B cell (primary cell): Measurements from ENCODE around the gene ING3. TPM values are rescaled to one million over a fixed set of nuclear protein-coding genes. Genes with fewer than 3 reads are reported as not detected.

Experiments used
- ATAC-seq: fragments of 200-7000 bp; cut with Tn5 transposase; one replicate; pipeline ENCODE4 v1.10.0; 2021; ENCODE audit warnings: low read depth, mild to moderate bottlenecking, moderate number of reproducible peaks, moderate library complexity
- CTCF ChIA-PET: fragments of 350-600 bp; sonication (Branson Sonifier 250); formaldehyde crosslinking; loops from one replicate; lab custom pipeline; 2021; ENCODE audit warnings: antibody characterized with exemption, inconsistent platforms; lab: Charles Lee
- POLR2A ChIA-PET: fragments of 350-600 bp; sonication (Branson Sonifier 250); formaldehyde crosslinking; loops from one replicate; lab custom pipeline; 2021; ENCODE audit warnings: antibody characterized with exemption; lab: Charles Lee
- DNase-seq: peaks from one replicate; pipeline ENCODE4 v3.0.0; 2013
- H2AFZ ChIP-seq: 2 replicates; pipeline ENCODE4 v1.6.1; 2012; ENCODE audit warnings: mild to moderate bottlenecking, low read depth, low read length; ENCODE audit not compliant: insufficient read depth, poor library complexity, severe bottlenecking
- H3K27ac ChIP-seq, 2 donors: 1 replicate in 1 of 2; 2 replicates in 1 of 2; pipeline ENCODE4 v1.5.1; 2012 to 2013; ENCODE audit warnings: low read length in 2 of 2, mild to moderate bottlenecking in 2 of 2, moderate library complexity in 1 of 2
- H3K27me3 ChIP-seq, 4 experiments: fragments of 200-600 bp in 1 of 4; sonication (generic) in 1 of 4; replicated peaks in 1 of 4; 1 replicate in 2 of 4; 2 replicates in 2 of 4; pipeline versions ENCODE4 v1.6.1 to v1.7.0; 2013 to 2016; ENCODE audit warnings: low read length in 3 of 4, mild to moderate bottlenecking in 2 of 4, mixed read lengths in 1 of 4, moderate library complexity in 1 of 4; ENCODE audit not compliant: insufficient read depth in 4 of 4, control insufficient read depth in 3 of 4; ENCODE audit errors: control extremely low read depth in 1 of 4
- H3K36me3 ChIP-seq, 2 experiments: replicated peaks in 1 of 2; 1 replicate in 1 of 2; 2 replicates in 1 of 2; pipeline versions ENCODE4 v1.6.1 to v1.7.1; 2013; ENCODE audit warnings: low read length in 1 of 2; ENCODE audit not compliant: insufficient read depth in 2 of 2, control insufficient read depth in 1 of 2; ENCODE audit errors: control extremely low read depth in 1 of 2, extremely low read depth in 1 of 2
- H3K4me1 ChIP-seq, 2 donors: fragments of 200-600 bp in 1 of 2; sonication (generic) in 1 of 2; 1 replicate in 1 of 2; 2 replicates in 1 of 2; pipeline versions ENCODE4 v1.5.1 to v1.6.1; 2013 to 2017; ENCODE audit warnings: low read length in 2 of 2; ENCODE audit not compliant: control insufficient read depth in 2 of 2, insufficient read depth in 2 of 2
- H3K4me2 ChIP-seq: replicated peaks from 2 replicates; pipeline ENCODE3; 2012; ENCODE audit warnings: mild to moderate bottlenecking, low read depth, low read length; ENCODE audit not compliant: poor library complexity, severe bottlenecking
- H3K4me3 ChIP-seq, 5 experiments: fragments of 200-600 bp in 1 of 5; sonication (generic) in 1 of 5; 1 replicate in 3 of 5; 2 replicates in 2 of 5; pipeline versions ENCODE4 v1.5.1 to v1.7.0; 2011 to 2016; ENCODE audit warnings: low read length in 4 of 5, mild to moderate bottlenecking in 4 of 5, low read depth in 2 of 5, control low read depth in 1 of 5, moderate library complexity in 1 of 5; ENCODE audit not compliant: insufficient read depth in 1 of 5; ENCODE audit errors: control extremely low read depth in 1 of 5, extremely low read depth in 1 of 5
- H3K79me2 ChIP-seq: fragments of 200-600 bp; sonication (generic); one replicate; pipeline ENCODE4 v1.6.0; 2016; ENCODE audit warnings: low read length; ENCODE audit not compliant: control insufficient read depth, insufficient read depth
- H3K9ac ChIP-seq: fragments of 200-600 bp; sonication (generic); 2 replicates; pipeline ENCODE4 v1.6.1; 2017; ENCODE audit warnings: mild to moderate bottlenecking, low read length, moderate library complexity
- H3K9me3 ChIP-seq, 3 donors: one replicate each; pipeline versions ENCODE4 v1.6.1 to v1.7.1; 2013; ENCODE audit warnings: low read length in 2 of 3; ENCODE audit not compliant: control insufficient read depth in 2 of 3, insufficient read depth in 1 of 3; ENCODE audit errors: control extremely low read depth in 1 of 3
- H4K20me1 ChIP-seq: 2 replicates; pipeline ENCODE4 v1.6.0; 2012; ENCODE audit warnings: mild to moderate bottlenecking, low read length; ENCODE audit not compliant: insufficient read depth, control insufficient read depth, poor library complexity, severe bottlenecking
- H3K27ac Mint-ChIP-seq: one replicate; pipeline ENCODE4 v1.8.0; 2021; ENCODE audit warnings: mixed read lengths
- H3K27me3 Mint-ChIP-seq: one replicate; pipeline ENCODE4 v1.8.0; 2021; ENCODE audit warnings: mixed read lengths
- H3K4me1 Mint-ChIP-seq: one replicate; pipeline ENCODE4 v1.8.0; 2021; ENCODE audit warnings: mixed read lengths
- H3K4me3 Mint-ChIP-seq: one replicate; pipeline ENCODE4 v1.8.0; 2021; ENCODE audit warnings: mixed read lengths
- H3K9me3 Mint-ChIP-seq: one replicate; pipeline ENCODE4 v1.8.0; 2022; ENCODE audit warnings: mixed read lengths; ENCODE audit not compliant: insufficient read depth
- CTCF ChIP-seq: fragments of 200-600 bp; IDR thresholded peaks from one replicate; pipeline ENCODE4 v1.8.0; 2022; ENCODE audit warnings: antibody characterized with exemption, mild to moderate bottlenecking
- EZH2 ChIP-seq: IDR thresholded peaks from 2 replicates; pipeline ENCODE4 v1.6.1; 2012; ENCODE audit warnings: borderline replicate concordance, low read depth, mild to moderate bottlenecking, moderate library complexity, low read length; ENCODE audit not compliant: insufficient read depth, poor library complexity, severe bottlenecking
- WGBS: methylation state at CpG from one replicate; pipeline ENCODE4 v1.1.5; 2013; ENCODE audit warnings: missing lambda C conversion rate; ENCODE audit not compliant: insufficient coverage; 5-methylcytosine and 5-hydroxymethylcytosine counted together
- intact Hi-C: fragments of 100-400 bp; cut with micrococcal nuclease; formaldehyde crosslinking; loops from one replicate; pipeline ENCODE4 v1.10.0; 2022
- polyA plus RNA-seq: library from polyadenylated mRNA; depleted of rRNA; stranded (reverse); fragments of >200 nt; gene quantifications from 2 replicates; pipeline ENCODE4 v1.2.3, GENCODE V29; 2012
- total RNA-seq, 2 donors: library from RNA; stranded (reverse); fragments of 120-200 nt in 1 of 2; gene quantifications; 1 replicate in 1 of 2; 2 replicates in 1 of 2; pipeline versions ENCODE4 v1.2.3 to v1.2.4, GENCODE V29; 2013 to 2022

Gene ING3
- total and polyA plus RNA-seq, 2 donors (not counting 1 experiment from before 2014, with no cell fraction given) = 29.5 to 38.0 TPM

- H3K4me1 ChIP-seq = peaks cover 14 to 19% of the 10 kb centered on the region in 2 donors
- H3K27me3 Mint-ChIP-seq = peaks cover 30% of the 10 kb centered on the region
- no peaks in the 10 kb centered on the region for H4K20me1 ChIP-seq
- no peaks in the 10 kb centered on the region for H3K36me3 ChIP-seq
- no peaks in the 10 kb centered on the region for H3K79me2 ChIP-seq
- H2AFZ ChIP-seq = no peak overlapping the region
- no peak overlapping the region for H3K27ac ChIP-seq
- peaks cover 0 to 1% (median 0%) of the 10 kb centered on the region in 4 experiments for H3K27me3 ChIP-seq
- H3K9me3 Mint-ChIP-seq = no peaks in the 10 kb centered on the region
- H3K27ac Mint-ChIP-seq = no peak overlapping the region
- H3K4me1 Mint-ChIP-seq = peaks cover 14% of the 10 kb centered on the region
- DNase-seq = no peak
- POLR2A ChIA-PET = no interaction called here
- no peak for TF ChIP-seq EZH2
- no peak for TF ChIP-seq CTCF
- H3K4me3 Mint-ChIP-seq = no peak overlapping the region
- intact Hi-C loops = no loop called here
- 80% methylated on average over 3 of the region's 7 CpGs for WGBS
- H3K9me3 ChIP-seq = no peaks in the 10 kb centered on the region
- H3K4me3 ChIP-seq = no peak overlapping the region
- H3K4me2 ChIP-seq = no peak overlapping the region
- H3K9ac ChIP-seq = no peak overlapping the region
- CTCF ChIA-PET = interaction anchor here (0.7 to 2.8 kb wide), 2 partner anchors 9 to 149 kb away, joined by 3 to 19 read pairs; partner anchors contain the start of gene CPED1
- ATAC-seq = no peak
Measured at GRCh38 chr7:120997882-120998474, 47.4 kb downstream of the ING3 start.

GRCh38 chr7:120998520-120998919 lies 47.9 kb downstream of the ING3 start:
- CTCF ChIA-PET = interaction anchor here (0.7 to 2.8 kb wide), 2 partner anchors 10 to 150 kb away, joined by 3 to 19 read pairs; partner anchors contain the start of gene CPED1
- Histone ChIP-seq H3K9ac (no peak overlapping the region), H3K9me3 (no peaks in the 10 kb centered on the region), H2AFZ (no peak overlapping the region), H3K4me1 (peaks cover 14 to 19% of the 10 kb centered on the region in 2 donors), H3K27me3 (peaks cover 0 to 5% (median 0%) of the 10 kb centered on the region in 4 experiments), H3K79me2 (no peaks in the 10 kb centered on the region), H4K20me1 (no peaks in the 10 kb centered on the region), H3K27ac (no peak overlapping the region), H3K4me2 (no peak overlapping the region), H3K36me3 (no peaks in the 10 kb centered on the region), H3K4me3 (no peak overlapping the region)
- no peak for TF ChIP-seq CTCF
- no peak for TF ChIP-seq EZH2
- POLR2A ChIA-PET = no interaction called here
- Mint-ChIP-seq H3K4me1 (peaks cover 14% of the 10 kb centered on the region), H3K27ac (no peak overlapping the region), H3K9me3 (no peaks in the 10 kb centered on the region), H3K27me3 (peaks cover 30% of the 10 kb centered on the region), H3K4me3 (no peak overlapping the region)
- ATAC-seq (no peak), DNase-seq (no peak)
- intact Hi-C loops = no loop called here
- 60% methylated on average over 1 of the region's 1 CpG for WGBS
